ENCODE results near the gene CROT.
A peak's percentile ranks its signal among the peaks of the same experiment; 100 is the strongest.

DNA sequence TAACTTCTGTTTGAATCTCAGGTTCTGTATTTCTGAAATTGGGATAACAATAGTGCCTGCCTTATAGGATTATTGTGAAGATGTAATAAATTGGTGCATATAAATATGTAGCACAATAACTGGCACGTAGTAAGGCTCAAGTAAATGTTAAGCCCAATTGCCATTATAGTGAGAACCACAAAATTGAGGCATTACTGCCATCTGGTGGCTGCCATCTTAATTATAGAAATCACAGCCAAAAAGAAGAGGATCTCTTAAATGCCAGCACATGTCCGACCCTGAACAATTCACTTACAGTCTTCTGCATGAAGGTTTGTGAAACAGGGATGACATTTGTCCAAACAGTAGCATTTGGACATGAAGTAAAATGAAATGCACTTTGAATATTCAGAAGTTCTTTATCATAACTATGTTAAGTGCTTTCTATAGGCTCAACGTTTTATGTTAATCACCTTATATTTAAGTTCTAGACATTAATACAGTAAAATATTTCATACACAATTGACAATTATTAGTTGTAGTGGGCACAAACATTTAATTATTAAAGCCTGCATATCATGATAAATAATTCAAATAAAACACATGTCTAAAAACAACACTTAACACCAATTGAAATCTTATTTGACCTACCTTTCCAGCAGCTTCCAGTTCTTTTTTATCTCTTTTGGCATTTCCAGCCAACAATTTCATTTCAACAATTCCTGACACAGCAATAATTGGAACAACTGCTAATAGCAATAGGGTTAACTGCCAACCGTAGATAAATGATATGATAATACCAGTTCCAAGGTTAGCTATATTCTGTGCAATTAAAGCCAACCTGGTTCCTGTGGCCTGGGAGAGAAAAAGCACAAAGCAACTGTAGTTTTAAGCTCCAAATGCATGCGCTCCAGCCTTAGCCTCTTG, 71.5 kb downstream of the CROT start:
- TF ChIP-seq, protein P1, sequence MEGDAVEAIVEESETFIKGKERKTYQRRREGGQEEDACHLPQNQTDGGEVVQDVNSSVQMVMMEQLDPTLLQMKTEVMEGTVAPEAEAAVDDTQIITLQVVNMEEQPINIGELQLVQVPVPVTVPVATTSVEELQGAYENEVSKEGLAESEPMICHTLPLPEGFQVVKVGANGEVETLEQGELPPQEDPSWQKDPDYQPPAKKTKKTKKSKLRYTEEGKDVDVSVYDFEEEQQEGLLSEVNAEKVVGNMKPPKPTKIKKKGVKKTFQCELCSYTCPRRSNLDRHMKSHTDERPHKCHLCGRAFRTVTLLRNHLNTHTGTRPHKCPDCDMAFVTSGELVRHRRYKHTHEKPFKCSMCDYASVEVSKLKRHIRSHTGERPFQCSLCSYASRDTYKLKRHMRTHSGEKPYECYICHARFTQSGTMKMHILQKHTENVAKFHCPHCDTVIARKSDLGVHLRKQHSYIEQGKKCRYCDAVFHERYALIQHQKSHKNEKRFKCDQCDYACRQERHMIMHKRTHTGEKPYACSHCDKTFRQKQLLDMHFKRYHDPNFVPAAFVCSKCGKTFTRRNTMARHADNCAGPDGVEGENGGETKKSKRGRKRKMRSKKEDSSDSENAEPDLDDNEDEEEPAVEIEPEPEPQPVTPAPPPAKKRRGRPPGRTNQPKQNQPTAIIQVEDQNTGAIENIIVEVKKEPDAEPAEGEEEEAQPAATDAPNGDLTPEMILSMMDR (IDR thresholded peaks at IDR 0.05), result peak; percentile 88
- TF ChIP-seq EZH2phosphoT487 (IDR thresholded peaks at IDR 0.05) (no peak), EZH2 (IDR thresholded peaks at IDR 0.05) (no peak)

Measured in neural progenitor cell (in vitro differentiated cells).